GM19328 (cell line): Measurements from ENCODE around the gene C1orf159.
"Not testable (repeated sequence)": the region's sequence is repeated elsewhere in the genome, so short reads cannot be mapped to it uniquely, and the experiment has no call there.

Source experiments
- ATAC-seq: cut with Tn5 transposase; IDR thresholded peaks from one replicate; pipeline ENCODE4 v1.9.1; 2021; ENCODE audit warnings: mild to moderate bottlenecking, moderate library complexity; ENCODE audit not compliant: unreplicated experiment

C1orf159 gene

DNA sequence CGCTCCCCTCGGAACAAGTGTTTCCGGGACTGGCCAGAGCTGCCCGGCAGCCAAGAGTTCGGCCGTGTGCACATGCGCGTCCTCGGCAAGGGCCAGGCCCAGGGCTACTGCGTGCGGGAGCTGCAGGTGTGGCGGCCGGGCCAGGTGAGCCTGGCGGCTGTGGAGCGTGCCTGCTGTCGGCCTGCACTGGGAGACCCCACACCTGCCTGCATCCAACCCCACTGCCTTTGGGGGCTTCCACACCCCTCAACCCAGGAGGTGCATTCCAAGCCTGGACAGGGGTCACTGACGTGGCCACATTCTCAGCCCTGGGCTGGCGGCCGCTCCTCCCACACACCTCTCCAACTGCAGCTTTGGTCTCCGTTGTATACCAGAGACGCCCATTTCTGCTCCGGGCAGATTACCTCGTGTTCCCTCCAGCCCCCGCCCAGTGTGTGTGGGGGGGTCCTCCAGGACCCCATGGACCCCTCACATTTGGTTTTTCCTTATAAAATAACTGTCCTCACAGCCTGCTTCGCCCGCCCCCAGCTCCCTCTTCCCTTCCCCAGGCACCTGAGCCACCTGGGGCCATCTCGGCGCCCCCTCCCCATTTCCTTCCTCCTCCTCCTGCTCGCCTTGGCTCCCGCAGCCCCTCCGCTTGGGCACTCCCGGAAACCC is 47.9 kb downstream of the C1orf159 start:
- ATAC-seq = no peak

DNA sequence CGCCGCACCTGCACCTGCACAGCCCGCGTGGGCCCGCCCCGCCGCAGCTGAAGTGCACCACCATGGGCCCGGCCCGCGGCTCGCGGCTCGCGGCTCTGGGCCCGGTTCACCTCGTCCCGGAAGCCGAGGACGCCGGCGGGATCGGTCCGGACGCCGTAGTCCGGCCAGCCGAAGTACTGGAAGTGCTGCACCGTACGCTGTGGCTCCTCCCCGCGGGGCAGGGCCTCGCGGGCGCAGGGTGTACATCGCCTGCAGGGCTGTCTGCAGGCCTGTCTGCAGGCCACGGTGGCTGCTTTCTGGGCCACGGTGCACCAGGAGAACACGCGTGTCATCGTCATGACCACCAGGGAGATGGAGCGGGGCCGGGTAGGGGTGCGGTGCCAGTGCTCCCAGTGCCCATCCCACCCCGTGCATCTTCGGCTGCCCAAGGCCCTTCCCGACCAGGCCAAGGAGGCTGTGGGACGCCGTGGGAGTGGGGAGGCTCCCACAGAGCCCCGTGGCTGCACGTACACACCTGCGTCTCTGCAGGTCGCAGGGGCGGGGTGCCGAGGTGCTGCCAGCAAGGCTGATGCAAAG is 48.5 kb downstream of the C1orf159 start:
- no peak for ATAC-seq

DNA sequence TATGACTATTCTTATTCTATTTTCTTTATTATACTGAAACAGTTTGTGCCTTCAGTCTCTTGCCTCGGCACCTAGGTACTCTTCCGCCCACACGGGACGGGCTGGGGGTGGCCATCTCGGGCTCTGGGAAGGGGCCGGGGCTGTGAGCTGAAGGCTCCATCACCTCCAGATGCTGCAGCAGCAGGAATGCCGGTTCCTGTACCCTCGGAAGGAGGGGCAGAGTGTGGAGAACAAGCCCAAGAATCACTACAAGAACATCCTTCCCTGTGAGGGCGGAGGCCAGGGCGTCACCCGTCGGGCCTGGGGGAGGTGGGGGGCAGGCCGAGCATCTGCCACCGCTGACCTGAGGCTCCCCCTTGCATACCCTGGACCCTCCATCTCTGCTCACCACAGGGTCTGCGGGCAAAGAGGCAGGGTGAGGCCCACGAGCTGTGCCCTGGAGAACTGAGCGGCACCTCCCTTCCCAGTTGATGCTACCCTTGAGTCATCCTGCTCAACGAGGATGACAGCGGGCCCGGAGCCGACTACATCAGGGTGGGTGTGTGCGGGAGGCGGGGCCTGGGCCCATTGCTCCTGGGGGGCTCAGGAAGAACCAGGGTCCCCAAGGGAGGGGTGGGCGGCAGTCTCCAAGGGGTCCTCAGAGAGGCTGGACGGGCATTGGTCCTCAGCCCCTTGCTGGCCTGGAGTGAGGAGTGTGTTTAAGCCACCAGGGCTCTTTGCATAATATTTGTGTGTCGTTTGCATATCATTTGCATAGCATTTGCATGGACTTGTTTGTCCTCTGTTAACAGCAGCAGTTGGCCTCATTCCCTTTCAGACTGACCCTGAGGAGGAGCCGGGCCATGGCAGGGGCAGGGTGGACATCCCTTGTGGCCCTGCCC is 49.2 kb downstream of the C1orf159 start:
- ATAC-seq = no peak

DNA sequence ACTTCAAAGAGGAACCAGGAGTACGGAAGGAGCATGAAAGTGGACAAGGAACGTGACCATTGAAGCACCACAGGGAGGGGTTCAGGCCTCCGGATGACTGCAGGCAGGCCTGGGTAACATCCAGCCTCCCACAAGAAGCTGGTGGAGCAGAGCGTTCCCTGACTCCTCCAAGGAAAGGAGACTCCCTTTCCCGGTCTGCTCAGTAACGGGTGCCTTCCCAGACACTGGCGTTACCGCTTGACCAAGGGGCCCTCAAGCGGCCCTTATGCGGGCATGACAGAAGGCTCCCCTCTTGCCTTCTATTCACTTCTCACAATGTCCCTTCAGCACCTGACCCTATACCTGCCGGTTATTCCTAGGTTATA is 50.0 kb downstream of the C1orf159 start:
- not testable (repeated sequence) for ATAC-seq

DNA sequence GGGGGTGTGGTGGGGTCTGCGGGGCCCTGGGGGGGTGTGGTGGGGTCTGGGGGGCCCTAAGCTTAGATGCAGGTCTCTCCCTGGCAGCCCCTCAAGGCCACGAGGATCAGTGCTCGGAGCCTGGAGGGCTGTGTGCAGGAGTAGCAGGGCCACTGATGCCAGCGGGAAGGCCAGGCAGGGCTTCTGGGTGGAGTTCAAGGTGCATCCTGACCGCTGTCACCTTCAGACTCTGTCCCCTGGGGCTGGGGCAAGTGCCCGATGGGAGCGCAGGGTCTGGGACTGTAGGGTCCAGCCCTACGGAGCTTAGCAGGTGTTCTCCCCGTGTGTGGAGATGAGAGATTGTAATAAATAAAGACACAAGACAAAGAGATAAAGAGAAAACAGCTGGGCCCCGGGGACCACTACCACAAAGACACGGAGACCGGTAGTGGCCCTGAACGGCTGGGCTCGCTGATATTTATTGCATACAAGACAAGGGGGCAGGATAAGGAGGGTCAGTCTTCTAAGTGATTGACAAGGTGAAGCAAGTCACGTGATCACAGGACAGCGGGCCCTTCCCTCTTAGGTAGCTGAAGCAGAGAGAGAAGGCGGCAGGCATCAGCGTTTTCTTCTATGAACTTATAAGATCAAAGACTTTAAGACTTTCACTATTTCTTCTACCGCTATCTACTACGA is 50.5 kb downstream of the C1orf159 start:
- ATAC-seq = no peak

DNA sequence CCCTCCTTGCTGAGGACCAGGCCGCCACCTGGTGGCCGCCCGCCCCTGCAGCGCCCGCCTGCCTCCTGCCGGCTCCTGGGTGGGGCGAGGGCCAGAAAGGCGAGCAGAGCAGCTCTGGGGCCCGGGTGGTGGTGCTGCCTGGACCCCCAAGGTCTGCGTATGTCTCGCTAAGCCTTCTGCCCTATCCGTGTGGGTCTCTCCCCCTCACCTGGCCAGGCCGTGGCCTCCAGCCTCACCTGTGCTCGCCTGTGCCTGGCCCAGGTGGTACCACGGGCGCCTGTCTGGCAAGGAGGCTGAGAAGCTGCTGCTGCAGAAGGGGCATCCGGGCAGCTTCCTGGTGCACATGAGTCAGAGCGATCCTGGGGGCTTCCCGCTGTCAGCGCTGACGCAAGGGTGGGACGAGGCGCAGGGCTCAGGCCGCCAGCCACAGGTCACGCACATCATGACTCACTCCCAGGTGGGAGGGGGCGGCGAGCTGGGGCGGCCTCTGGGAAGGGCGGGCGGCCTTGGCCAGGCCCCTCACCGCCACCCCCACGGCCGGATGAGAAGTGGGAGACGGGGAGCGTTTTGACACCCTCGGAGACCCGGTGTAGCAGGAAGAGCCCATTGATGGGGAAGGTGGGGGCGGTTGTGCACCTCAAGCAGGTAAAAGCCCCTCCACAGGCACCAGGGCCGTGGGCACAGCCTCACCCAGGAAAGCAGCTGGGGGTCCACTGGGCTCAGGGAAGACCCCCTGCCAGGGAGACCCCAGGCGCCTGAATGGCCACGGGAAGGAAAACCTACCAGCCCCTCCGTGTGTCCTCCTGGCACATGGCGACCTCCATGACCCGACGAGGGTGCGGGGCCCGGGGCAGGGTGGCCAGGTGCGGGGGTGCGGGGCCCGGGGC is 51.7 kb downstream of the C1orf159 start:
- no peak for ATAC-seq

DNA sequence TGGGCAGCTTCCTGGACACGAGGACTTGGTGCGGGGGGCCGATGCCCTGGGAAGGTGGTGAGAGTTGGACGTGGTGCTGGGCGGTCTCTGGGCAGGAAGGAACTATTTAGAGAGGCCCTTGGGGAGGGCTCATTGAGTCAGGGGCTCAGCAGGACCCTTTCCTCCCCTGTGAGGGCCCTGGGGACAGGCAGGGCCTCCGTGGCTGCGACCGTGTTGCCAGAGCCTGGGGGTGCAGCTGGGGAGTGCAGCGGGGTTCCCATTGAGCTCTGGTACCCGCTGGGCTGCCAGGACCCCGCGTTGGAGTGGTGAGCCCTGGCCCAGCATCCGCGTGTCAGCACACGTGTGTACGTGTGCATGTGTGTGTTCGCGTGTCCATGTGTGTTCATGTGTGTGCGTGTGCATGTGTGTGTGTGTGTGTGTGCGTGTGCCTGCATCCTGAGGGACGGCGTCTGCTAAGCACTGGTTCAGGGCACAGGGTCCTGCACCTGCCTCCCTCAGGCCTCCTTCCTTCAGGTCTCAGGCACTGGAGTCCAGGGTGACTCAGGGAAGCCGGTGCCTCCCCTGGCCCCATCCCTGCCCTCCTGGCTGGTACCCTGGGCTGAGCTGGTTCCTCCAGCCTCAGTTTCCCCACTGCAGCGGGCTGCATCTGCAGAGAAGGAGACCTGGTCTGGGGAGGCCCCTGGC is 52.5 kb downstream of the C1orf159 start:
- ATAC-seq = no peak

DNA sequence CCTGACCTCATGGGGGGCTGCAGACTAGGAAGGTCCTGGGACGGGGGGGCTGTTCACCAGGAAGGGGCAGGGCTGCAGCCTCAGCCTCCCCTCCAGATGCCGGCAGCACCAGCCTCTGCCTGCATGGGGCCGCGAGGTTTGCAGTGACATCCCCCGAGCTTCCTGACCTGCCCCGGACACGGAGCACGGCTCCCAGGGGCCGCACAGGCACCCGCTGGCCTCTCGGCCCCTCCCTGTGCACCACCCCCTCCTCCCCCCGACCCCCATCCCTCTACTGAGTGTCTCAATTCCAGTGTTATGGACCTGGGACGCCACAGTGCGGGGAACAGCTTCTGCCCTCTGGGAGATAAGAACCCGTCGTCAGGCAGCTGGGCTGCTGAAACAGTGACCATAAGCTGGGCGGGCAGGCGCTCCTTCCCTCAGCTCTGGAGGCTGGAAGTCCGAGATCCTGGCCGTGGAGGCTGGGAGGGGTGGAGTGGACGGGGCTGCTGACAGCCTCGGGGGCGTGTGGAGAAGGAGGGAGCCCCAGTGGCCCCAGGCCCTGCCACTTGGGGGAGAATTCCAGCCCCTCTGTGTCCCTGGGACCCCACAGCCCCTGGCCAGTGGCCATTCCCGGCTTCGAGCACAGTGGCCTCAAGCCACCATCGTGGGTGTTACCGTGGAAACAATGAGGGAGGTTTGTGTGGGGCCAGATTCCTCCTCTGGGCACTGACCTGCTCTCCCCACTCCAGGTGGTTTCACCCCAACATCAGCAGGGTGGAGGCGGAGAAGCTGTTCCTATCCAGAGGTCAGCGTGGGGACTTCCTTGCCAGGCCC is 53.3 kb downstream of the C1orf159 start:
- ATAC-seq = no peak

DNA sequence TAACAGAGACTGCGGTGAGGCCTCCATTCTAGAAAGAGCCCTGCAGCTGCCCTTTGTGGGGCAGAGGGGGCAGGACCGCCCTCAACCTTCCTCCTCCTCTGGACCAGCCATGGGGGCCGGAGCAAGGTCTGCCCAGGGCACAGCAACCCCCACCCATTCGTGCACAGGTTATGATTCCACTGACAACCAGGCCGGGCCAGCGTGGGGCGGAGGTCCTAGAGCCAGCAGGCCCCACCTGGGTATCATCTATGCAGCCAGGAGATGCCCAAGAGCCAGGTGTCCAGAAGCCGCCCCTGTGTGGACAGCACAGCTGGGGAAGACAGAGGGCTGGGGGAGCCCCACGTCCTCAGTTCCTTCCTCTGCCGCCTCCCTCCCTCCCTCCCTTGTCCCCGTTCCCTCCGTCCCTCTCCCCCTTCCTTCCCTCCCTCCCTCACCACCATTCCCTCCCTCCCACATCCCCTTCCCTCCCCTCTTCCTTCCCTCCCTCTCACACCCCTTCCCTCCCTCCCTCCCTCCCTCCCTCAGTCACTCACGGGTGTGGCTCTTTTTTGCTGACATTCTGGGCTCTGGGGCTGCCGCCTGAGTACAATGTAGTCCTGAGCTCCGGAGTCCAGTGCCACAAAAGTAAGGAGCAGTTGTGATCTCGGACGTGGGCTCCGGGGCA is 54.1 kb downstream of the C1orf159 start:
- ATAC-seq = no peak

DNA sequence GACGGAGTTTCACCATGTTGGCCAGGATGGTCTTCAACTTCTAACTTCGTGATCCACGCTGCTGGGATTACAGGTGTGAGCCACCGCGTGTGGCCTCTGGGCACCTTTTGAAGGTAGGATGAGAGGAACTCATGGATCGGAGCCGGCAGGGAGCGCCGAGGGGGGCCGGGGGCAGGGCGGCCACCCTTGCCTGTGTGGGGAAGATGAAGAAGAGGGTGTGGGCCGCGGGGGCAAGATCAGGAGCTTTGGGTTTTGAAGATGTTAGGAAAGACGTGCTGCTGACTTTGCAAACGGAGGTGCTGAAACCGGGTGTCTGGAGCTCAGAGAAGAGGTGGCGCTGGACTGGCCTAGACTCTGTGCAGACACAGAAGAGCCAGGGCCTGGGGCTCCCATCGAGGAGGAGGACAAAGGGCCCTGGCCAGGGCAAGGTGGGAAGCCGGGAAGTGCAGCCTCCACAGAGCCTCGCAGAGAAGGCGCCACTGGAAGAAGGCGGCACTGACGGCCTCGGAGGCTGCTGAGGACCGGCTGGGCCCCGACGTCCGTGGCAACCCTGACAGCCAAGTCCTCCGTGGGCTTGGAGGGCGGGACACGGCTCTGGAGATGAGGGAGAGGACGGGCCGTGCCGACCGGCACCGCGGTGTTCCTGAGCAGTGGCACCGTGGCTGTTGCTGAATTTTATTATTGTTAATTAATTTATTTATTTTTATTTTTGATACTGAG is 55.4 kb downstream of the C1orf159 start:
- ATAC-seq = no peak

DNA sequence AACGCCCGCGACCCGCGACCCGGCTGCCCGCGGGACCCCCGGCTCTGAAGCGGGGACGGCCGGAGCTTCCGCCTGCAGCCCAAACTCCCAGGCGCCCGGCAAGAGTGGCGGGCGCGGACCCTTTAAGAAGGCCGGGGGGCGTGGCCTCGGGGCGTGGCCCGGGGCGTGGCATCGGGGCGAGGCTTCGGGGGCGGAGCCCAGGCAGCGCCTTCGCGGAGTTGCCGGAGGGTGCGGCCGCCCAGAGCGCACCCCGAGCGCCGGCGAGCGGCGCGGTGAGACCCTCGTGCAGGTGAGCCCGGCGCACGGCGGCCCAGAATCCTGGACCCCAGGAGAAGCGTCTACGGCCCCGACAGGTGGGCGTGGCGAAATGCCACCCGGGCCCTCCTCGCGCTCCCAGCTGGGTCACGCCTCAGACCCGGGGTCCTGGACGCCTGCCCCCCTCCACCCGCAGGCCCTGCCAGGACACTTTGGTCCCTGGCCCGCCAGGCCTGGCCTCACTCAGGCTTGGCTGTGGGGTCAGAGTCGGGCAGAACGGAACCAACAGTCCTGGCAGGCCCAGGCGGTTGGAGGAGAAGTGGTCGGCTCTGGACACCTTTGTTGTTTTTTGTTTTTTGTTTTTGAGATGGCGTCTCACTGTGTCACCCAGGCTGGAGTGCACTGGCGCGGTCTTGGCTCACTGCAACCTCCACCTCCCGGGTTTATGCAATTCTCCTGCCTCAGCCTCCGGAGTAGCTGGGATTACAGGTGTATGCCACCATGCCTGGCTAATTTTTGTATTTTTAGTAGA is 56.2 kb downstream of the C1orf159 start:
- peak; percentile 63 for ATAC-seq

DNA sequence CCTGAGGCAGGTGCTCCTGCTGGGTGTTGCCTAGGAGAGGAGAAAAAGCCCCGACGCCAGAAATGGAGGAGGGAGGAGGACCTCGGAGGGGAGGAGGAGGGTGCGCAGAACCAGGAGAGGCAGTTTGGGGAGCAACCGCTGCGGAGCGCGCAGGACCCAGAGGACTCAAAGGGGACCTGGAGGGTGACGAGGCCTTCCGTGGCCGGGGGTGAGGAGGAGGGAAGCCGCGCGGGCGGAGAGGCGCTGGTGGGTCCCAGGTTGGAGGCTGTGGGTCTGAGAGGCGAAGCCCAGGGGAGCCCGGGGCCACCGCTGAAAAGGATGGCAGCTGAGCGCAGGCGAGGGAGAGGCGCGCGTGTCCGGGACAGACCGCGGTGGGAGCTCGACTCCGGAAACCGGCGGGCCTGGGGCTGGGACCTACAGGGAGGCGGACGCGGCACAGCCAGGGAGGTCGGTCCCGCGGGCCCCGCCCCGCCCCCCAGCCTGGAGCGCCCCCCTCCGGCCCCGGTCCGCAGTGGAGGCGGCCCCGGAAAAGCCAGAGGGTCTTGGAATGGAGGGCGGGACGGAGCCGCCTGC is 56.9 kb downstream of the C1orf159 start:
- ATAC-seq = peak; percentile 22

DNA sequence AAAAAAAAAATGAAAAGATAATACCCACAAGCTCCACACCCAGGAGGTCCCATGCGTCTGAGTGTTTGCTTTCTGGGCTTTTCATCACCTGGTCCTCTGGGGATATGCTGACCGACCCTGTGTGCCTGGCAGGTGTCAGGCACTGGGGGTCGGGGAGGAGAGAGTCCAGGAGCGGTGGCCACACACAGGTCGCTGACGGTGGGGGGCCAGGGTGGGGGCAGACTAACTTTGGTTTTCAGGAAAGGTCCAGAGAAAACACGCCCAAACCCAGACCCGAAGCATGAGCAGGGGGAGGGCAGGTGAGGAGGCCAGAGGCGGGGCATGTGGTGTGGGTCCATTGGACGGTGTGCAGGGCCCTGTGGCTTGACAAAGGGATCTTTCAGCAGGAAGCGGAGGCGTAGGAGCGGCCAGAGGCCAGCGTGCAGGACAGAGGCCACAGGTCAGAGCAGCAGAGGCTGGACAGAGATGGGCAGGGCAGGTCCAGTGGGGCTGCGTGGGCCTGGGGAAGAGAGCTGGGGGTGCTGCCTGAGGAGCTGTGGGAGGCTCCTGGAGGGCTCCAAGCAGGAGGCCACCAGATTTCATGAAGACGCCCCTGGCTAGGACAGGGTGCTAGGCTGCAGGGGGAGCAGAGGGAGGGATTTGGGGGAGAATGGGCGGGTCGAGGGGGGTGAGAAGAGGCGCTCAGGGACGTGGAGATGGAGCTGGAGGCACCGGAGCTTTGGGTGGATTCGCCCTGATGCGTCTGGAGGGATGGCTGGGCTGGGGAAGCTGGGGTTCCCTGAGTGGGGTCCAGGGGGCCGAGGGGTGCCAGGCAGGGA is 57.6 kb downstream of the C1orf159 start:
- no peak for ATAC-seq

DNA sequence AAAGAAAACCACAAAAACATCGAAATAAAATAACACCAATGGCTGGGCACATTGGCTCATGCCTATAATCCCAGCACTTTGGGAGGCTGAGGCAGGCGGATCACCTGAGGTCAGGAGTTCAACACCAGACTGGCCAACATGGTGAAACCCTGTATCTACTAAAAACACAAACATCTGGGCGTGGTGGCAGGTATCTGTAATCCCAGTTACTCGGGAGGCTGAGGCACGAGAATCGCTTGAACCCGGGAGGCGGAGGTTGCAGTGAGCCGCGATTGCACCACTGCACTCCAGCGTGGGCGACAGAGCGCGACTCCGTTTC is 58.2 kb downstream of the C1orf159 start:
- not testable (repeated sequence) for ATAC-seq

DNA sequence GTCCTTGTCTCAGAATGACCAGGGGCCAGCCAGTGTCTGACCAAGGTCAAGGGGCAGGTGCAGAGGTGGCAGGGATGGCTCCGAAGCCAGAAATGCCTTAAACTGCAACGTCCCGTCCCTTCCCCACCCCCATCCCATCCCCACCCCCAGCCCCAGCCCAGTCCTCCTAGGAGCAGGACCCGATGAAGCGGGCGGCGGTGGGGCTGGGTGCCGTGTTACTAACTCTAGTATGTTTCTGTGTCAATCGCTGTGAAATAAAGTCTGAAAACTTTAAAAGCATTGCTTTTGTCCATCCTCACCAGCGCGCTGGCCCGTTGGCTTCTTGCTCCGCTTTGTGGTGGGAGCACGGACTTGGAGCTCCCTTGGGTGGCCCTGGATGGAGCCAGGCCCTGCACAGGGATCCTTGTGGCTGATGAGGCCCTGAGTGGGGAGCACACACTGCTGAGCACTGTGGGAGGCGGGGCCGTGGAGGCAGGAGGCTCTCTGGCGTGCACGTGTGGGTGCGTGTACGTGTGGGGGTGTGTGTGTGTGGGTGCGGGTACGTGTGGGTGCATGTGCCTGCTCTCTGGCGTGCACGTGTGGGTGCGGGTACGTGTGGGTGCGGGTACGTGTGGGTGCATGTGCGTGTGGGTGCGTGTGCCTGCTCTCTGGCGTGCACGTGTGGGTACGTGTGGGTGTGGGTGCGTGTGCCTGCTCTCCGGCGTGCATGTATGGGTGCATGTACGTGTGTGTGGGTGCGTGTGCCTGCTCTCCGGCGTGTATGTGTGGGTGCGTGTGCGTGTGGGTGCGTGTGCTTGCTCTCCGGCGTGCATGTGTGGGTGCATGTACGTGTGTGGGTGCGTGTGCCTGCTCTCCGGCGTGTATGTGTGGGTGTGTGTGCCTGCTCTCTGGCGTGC is 59.8 kb downstream of the C1orf159 start:
- no peak for ATAC-seq
